ENCODE results near the gene PLAAT4.

PLAAT4 gene

DNA sequence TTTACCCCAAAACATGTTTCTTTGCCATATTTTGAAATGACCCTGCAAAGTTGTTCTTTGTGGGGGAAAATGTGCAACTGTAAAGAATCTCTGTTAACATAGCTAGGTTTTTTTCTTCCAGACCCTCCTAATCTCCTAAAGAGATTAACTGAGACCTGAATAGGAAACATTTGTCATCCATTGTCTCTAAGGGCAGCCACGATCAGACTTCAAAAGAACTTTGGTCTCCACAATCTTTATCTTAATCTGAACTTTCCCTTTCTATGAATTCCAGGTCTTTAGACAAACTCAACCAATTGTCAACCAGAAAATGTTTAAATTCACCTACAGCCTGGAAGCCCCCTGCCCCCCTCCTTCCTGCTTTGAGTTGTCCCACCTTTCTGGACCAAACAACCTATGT, 35.4 kb upstream of the PLAAT4 start:
- DNase-seq (ENCODE audit: low read depth, low spot score): no peak
- Histone ChIP-seq H3K36me3 (ENCODE audit: control insufficient read depth, insufficient read depth, low read length) (no peaks in the 10 kb centered on the region), H3K27ac (ENCODE audit: low read length) (no peak overlapping the region), H3K9me3 (ENCODE audit: control insufficient read depth, insufficient read depth, low read length) (0 out of 2 replicates have a peak, but pooled peaks cover 1% of the 10 kb centered on the region), H3K27me3 (ENCODE audit: control insufficient read depth, insufficient read depth, low read length) (no peaks in the 10 kb centered on the region), H3K4me1 (ENCODE audit: control insufficient read depth, insufficient read depth, low read length) (peaks cover 4% of the 10 kb centered on the region), H3K4me3 (ENCODE audit: low read length) (no peak overlapping the region)
- WGBS (ENCODE audit: insufficient coverage, insufficient read length): no CpG with 5 or more reads among the region's 1 CpG

DNA sequence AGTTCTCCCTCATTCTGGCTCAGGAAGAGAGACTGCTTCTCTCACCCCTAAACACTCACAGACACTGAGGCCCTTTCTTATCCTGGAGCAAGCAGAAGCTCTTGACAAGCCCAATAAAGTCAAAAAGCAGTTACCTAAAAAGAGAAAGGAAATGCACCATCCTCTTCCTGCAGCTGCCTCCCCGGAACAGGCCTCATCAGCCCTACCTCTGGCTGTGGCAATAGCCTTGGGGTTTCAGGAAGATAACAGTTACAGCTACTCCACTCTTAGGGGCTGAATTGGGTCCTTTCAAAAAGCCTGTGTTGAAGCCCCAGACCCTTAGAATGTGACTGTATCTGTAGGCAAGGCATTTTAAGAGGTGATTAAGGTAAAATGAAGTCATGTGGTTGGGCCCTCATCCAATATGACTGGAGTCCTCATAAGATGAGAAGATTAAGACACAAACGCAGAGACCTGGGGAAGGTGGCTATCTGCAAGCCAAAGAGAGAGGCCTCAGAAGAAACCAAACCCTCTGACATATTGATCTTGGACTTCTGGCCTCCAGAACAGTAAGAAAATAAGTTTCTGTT, 34.3 kb upstream of the PLAAT4 start:
- peaks cover 10% of the 10 kb centered on the region for H3K4me1 ChIP-seq (ENCODE audit: control insufficient read depth, insufficient read depth, low read length)
- no peak overlapping the region for H3K27ac ChIP-seq (ENCODE audit: low read length)
- 0 out of 2 replicates have a peak, but pooled peaks cover 1% of the 10 kb centered on the region for H3K9me3 ChIP-seq (ENCODE audit: control insufficient read depth, insufficient read depth, low read length)
- WGBS (ENCODE audit: insufficient coverage, insufficient read length): no CpG with 5 or more reads among the region's 2 CpGs
- H3K4me3 ChIP-seq (ENCODE audit: low read length): no peak overlapping the region
- no peak for DNase-seq (ENCODE audit: low read depth, low spot score)
- H3K27me3 ChIP-seq (ENCODE audit: control insufficient read depth, insufficient read depth, low read length): no peaks in the 10 kb centered on the region
- H3K36me3 ChIP-seq (ENCODE audit: control insufficient read depth, insufficient read depth, low read length): no peaks in the 10 kb centered on the region

DNA sequence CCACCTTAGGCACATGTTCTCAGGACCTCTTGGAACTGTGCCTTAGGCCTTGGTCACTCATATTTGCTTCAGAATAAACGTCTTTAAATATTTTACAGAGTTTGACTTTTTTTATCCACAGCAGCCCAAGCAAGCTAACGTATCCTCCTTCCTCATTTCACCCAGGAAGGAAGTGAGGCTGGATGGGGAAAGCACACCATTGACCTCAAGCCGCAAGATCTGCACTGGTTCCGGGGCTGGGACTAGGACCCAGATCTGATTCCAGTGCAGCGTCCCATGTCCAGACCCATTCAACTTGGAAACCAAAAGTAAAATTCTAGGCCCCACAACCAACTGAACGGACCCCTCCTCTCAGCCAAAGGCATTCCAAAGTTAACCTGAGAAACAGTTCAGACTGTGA, 33.1 kb upstream of the PLAAT4 start:
- Histone ChIP-seq H3K4me3 (ENCODE audit: low read length) (no peak overlapping the region), H3K36me3 (ENCODE audit: control insufficient read depth, insufficient read depth, low read length) (no peaks in the 10 kb centered on the region), H3K27ac (ENCODE audit: low read length) (no peak overlapping the region), H3K27me3 (ENCODE audit: control insufficient read depth, insufficient read depth, low read length) (no peaks in the 10 kb centered on the region), H3K9me3 (ENCODE audit: control insufficient read depth, insufficient read depth, low read length) (0 out of 2 replicates have a peak, but pooled peaks cover 1% of the 10 kb centered on the region), H3K4me1 (ENCODE audit: control insufficient read depth, insufficient read depth, low read length) (peaks cover 11% of the 10 kb centered on the region)
- WGBS (ENCODE audit: insufficient coverage, insufficient read length): no CpG with 5 or more reads among the region's 6 CpGs
- no peak for DNase-seq (ENCODE audit: low read depth, low spot score)

DNA sequence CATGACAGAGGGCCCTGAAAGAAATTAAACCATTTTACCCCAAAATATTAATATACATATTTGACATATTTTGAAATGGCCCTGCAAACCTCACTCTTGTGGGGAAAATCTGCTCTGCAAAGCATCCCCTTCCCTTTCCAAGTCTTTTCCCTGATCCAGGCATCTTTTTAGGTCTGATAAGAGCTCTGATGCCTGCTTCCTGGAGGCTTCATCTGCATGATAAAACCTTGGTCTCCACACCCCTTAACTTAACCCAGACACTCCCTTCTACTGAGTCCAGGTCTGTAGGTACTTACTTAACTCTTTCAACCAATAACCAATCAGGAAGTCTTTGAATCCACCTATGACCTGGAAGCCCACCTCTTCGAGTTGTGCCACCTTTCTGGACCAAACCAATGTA, 32.6 kb upstream of the PLAAT4 start:
- Histone ChIP-seq H3K4me3 (ENCODE audit: low read length) (no peak overlapping the region), H3K9me3 (ENCODE audit: control insufficient read depth, insufficient read depth, low read length) (0 out of 2 replicates have a peak, but pooled peaks cover 1% of the 10 kb centered on the region), H3K27ac (ENCODE audit: low read length) (no peak overlapping the region), H3K27me3 (ENCODE audit: control insufficient read depth, insufficient read depth, low read length) (no peaks in the 10 kb centered on the region), H3K4me1 (ENCODE audit: control insufficient read depth, insufficient read depth, low read length) (peaks cover 11% of the 10 kb centered on the region), H3K36me3 (ENCODE audit: control insufficient read depth, insufficient read depth, low read length) (no peaks in the 10 kb centered on the region)
- no CpG with 5 or more reads among the region's 1 CpG for WGBS (ENCODE audit: insufficient coverage, insufficient read length)
- no peak for DNase-seq (ENCODE audit: low read depth, low spot score)

DNA sequence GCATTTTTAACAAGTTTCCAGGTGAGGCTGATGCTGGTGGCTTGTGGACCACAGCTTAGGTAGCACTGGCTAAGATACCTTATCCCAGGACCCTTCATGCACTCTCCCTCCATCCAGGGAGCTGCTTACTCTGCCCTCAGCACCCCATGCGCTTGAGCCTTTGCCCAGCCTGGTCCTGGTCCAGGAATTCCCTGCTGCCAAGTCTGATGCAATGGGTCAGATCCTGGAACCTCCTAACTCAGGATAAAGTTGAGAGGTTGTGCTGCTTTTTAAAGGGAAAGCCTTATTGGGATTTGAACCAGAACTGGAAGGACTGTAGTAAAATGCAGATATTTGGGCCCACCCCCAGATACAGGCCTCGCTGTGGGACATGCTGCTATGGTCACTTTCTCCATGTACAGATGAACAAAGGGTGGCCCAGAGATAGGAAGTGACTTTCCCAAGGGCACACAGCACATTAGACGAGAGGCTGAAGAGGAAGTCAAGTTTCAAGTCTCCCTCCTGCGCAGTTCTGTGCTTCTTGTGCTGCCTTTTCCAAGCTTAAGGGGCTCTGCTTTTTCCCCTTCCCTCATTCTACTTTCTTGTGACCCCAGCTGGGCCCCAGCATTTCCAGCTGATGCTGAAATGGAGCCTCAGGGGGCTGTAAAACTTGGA, 31.5 kb upstream of the PLAAT4 start:
- WGBS (ENCODE audit: insufficient coverage, insufficient read length): no CpG with 5 or more reads among the region's 4 CpGs
- Histone ChIP-seq H3K27ac (ENCODE audit: low read length) (no peak overlapping the region), H3K4me1 (ENCODE audit: control insufficient read depth, insufficient read depth, low read length) (peaks cover 11% of the 10 kb centered on the region), H3K9me3 (ENCODE audit: control insufficient read depth, insufficient read depth, low read length) (0 out of 2 replicates have a peak, but pooled peaks cover 1% of the 10 kb centered on the region), H3K27me3 (ENCODE audit: control insufficient read depth, insufficient read depth, low read length) (no peaks in the 10 kb centered on the region), H3K4me3 (ENCODE audit: low read length) (no peak overlapping the region), H3K36me3 (ENCODE audit: control insufficient read depth, insufficient read depth, low read length) (no peaks in the 10 kb centered on the region)
- no peak for DNase-seq (ENCODE audit: low read depth, low spot score)

DNA sequence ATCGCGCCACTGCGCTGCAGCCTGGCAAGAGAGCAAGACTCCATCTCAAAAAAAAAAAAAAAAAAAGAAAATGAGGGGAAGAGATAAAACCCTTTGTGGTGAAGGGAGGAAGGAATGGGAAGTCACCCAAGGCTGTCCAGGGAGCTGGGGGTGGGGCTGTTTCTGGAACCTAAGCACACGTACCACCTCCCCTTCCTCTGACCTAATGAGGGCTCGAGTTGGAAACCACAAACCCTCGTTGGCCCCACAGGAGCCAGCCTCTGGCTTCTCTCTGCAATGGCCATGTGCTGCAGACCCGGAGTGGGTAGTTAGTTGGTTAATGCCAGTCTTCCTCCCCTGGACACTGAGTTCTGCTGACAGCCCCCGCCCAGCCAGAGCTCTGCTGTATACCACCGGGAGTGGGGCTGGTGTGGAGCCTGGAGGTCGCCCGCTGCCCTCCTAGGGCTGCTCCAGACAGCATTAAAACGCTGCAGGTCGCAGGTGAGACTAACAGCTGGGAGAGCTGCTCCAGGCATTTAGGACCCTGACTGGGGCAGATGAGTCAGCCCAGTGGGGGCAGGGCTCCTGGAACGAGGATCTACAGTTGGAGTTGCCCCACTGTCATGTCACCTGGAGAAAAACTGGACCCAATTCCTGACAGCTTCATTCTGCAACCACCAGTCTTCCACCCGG, 30.6 kb upstream of the PLAAT4 start, which contains the start of gene LGALS12:
Gene LGALS12 (plus strand): TSS at position 228 of the 672 bp plus-strand sequence. CDS start 375 bp downstream, at position 603.
- H3K27ac ChIP-seq (ENCODE audit: low read length): no peak within 1 kb of the TSS
- no peaks in the 10 kb centered on the region for H3K36me3 ChIP-seq (ENCODE audit: control insufficient read depth, insufficient read depth, low read length)
- H3K27me3 ChIP-seq (ENCODE audit: control insufficient read depth, insufficient read depth, low read length): no peaks in the 10 kb centered on the region
- H3K4me1 ChIP-seq (ENCODE audit: control insufficient read depth, insufficient read depth, low read length): peaks cover 11% of the 10 kb centered on the region
- no peaks in the 10 kb centered on the region for H3K9me3 ChIP-seq (ENCODE audit: control insufficient read depth, insufficient read depth, low read length)
- no peak within 1 kb of the TSS for H3K4me3 ChIP-seq (ENCODE audit: low read length)
- WGBS (ENCODE audit: insufficient coverage, insufficient read length): no CpG with 5 or more reads among the region's 15 CpGs
- no peak for DNase-seq (ENCODE audit: low read depth, low spot score)

DNA sequence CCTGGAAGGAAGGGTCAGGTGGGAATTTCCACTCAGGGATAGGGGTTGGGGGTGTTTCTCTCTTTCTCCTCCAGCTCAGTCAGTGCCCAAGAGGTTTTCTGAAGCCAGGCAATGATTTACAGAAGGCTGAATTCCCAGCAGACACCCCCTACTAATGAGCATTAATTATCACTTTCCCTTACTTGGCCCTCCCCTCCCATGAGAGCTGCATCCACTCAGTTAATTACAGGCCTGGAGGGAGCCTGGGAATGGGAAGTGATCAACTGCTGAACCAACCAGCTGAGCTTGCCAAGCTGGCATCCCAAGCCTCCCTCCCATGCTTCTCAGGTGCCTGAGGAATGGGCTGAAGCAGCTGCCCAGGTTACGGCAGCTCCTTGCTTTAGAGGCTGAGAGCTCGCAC, 29.7 kb upstream of the PLAAT4 start:
- DNase-seq (ENCODE audit: low read depth, low spot score): no peak
- WGBS (ENCODE audit: insufficient coverage, insufficient read length): no CpG with 5 or more reads among the region's 2 CpGs
- Histone ChIP-seq H3K27me3 (ENCODE audit: control insufficient read depth, insufficient read depth, low read length) (no peaks in the 10 kb centered on the region), H3K9me3 (ENCODE audit: control insufficient read depth, insufficient read depth, low read length) (no peaks in the 10 kb centered on the region), H3K36me3 (ENCODE audit: control insufficient read depth, insufficient read depth, low read length) (no peaks in the 10 kb centered on the region), H3K4me1 (ENCODE audit: control insufficient read depth, insufficient read depth, low read length) (peaks cover 11% of the 10 kb centered on the region), H3K27ac (ENCODE audit: low read length) (no peak overlapping the region), H3K4me3 (ENCODE audit: low read length) (no peak overlapping the region)

DNA sequence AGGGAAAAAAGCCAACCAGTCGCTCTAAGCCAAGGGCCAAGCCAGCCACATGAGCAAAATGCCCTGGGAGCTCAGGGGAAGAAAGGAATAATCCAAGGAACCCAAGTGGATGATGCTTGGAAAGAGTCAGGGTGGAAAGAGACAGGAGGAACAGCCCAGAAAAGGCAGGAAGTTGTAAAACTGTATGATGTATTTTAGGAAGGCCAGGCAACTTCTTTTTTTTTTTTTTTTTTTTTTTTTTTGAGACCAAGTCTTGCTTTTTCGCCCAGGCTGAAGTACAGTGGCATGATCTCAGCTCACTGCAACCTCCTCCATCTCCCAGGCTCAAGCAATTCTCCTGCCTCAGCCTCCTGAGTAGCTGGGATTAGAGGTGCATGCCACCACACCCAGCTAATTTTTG, 29.1 kb upstream of the PLAAT4 start:
- Histone ChIP-seq H3K9me3 (ENCODE audit: control insufficient read depth, insufficient read depth, low read length) (no peaks in the 10 kb centered on the region), H3K27me3 (ENCODE audit: control insufficient read depth, insufficient read depth, low read length) (no peaks in the 10 kb centered on the region), H3K4me3 (ENCODE audit: low read length) (no peak overlapping the region), H3K27ac (ENCODE audit: low read length) (no peak overlapping the region), H3K36me3 (ENCODE audit: control insufficient read depth, insufficient read depth, low read length) (no peaks in the 10 kb centered on the region), H3K4me1 (ENCODE audit: control insufficient read depth, insufficient read depth, low read length) (peaks cover 11% of the 10 kb centered on the region)
- DNase-seq (ENCODE audit: low read depth, low spot score): no peak
- WGBS (ENCODE audit: insufficient coverage, insufficient read length): no CpG with 5 or more reads among the region's 2 CpGs

DNA sequence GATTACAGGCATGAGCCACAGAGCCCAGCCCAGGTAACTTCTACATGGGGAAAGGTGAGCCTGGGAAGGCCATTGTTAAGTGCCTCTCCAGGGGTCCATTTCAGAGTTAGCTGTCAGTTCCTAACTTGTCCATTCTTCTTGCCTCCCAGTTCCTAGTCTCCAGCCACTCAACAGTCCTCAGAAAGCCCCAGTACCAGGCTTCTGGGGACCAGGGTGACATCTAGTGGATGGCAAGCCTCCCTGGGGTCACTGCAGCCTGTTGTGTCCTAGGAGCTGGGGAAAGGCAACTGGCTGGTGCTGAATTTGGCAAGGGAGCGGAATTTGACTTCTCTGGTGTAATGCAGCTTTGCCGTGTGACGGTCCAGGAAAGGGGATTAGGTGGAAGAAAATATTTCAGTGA, 28.6 kb upstream of the PLAAT4 start:
- DNase-seq (ENCODE audit: low read depth, low spot score): no peak
- WGBS (ENCODE audit: insufficient coverage, insufficient read length): no CpG with 5 or more reads among the region's 3 CpGs
- Histone ChIP-seq H3K4me3 (ENCODE audit: low read length) (no peak overlapping the region), H3K36me3 (ENCODE audit: control insufficient read depth, insufficient read depth, low read length) (no peaks in the 10 kb centered on the region), H3K4me1 (ENCODE audit: control insufficient read depth, insufficient read depth, low read length) (peaks cover 11% of the 10 kb centered on the region), H3K27me3 (ENCODE audit: control insufficient read depth, insufficient read depth, low read length) (no peaks in the 10 kb centered on the region), H3K9me3 (ENCODE audit: control insufficient read depth, insufficient read depth, low read length) (no peaks in the 10 kb centered on the region), H3K27ac (ENCODE audit: low read length) (no peak overlapping the region)

DNA sequence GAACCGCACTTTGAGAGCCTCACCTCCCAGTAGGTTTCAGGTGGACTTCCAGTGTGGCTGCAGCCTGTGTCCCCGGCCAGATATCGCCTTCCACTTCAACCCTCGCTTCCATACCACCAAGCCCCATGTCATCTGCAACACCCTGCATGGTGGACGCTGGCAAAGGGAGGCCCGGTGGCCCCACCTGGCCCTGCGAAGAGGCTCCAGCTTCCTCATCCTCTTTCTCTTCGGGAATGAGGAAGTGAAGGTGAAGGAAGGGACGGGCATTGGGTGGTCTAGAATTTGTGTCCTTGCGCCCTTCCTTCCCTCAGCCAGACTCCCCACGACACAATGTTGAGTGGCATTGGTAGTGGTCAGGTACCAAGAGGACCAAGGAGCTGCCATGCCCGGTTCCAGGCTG, 27.9 kb upstream of the PLAAT4 start:
- no peak for DNase-seq (ENCODE audit: low read depth, low spot score)
- H3K9me3 ChIP-seq (ENCODE audit: control insufficient read depth, insufficient read depth, low read length): no peaks in the 10 kb centered on the region
- H3K27ac ChIP-seq (ENCODE audit: low read length): no peak overlapping the region
- H3K27me3 ChIP-seq (ENCODE audit: control insufficient read depth, insufficient read depth, low read length): no peaks in the 10 kb centered on the region
- H3K4me3 ChIP-seq (ENCODE audit: low read length): no peak overlapping the region
- H3K4me1 ChIP-seq (ENCODE audit: control insufficient read depth, insufficient read depth, low read length): peaks cover 9% of the 10 kb centered on the region
- H3K36me3 ChIP-seq (ENCODE audit: control insufficient read depth, insufficient read depth, low read length): no peaks in the 10 kb centered on the region
- WGBS (ENCODE audit: insufficient coverage, insufficient read length): no CpG with 5 or more reads among the region's 12 CpGs

All from iPS DF 6.9 (cell line).